Transverse colon (tissue), 4 donors: ENCODE results near the gene KRTAP9-6. TPM values are rescaled to one million over a fixed set of nuclear protein-coding genes. Genes with fewer than 3 reads are reported as not detected.

Experiments used
- DNase-seq: peaks from one replicate; pipeline ENCODE4 v3.0.0-alpha.2; 2019
- H3K27ac ChIP-seq, 4 donors: fragments of 200-600 bp; sonication (generic); 2 replicates each; pipeline ENCODE4 v1.5.1; 2016 to 2018; ENCODE audit warnings: inconsistent platforms in 4 of 4
- H3K27me3 ChIP-seq: fragments of 200-600 bp; sonication (generic); 2 replicates; pipeline ENCODE4 v1.5.1; 2017; ENCODE audit warnings: inconsistent platforms
- H3K36me3 ChIP-seq, 4 donors: fragments of 200-600 bp; sonication (generic); 2 replicates each; pipeline ENCODE4 v1.5.1; 2017 to 2019; ENCODE audit warnings: inconsistent platforms in 4 of 4
- H3K4me1 ChIP-seq, 4 donors: fragments of 200-600 bp; sonication (generic); 2 replicates each; pipeline ENCODE4 v1.5.1; 2017 to 2020; ENCODE audit warnings: inconsistent platforms in 4 of 4
- H3K4me3 ChIP-seq, 4 donors: fragments of 200-600 bp; sonication (generic); 1 replicate in 1 of 4; 2 replicates in 3 of 4; pipeline versions ENCODE4 v1.5.1 to v1.6.1; 2017 to 2019; ENCODE audit warnings: inconsistent platforms in 4 of 4
- H3K9me3 ChIP-seq, 2 donors: fragments of 200-600 bp; sonication (generic); 2 replicates each; pipeline ENCODE4 v1.5.1; 2017 to 2019; ENCODE audit warnings: inconsistent platforms in 2 of 2
- CTCF ChIP-seq, 5 experiments: fragments of 200-600 bp in 3 of 5; fragments of 450-650 bp in 2 of 5; sonication (generic) in 3 of 5; IDR thresholded peaks; 1 replicate in 2 of 5; 2 replicates in 3 of 5; pipeline ENCODE4 v1.5.1; 2016 to 2017; ENCODE audit warnings: antibody characterized with exemption in 5 of 5, inconsistent platforms in 3 of 5, mild to moderate bottlenecking in 2 of 5, moderate library complexity in 1 of 5
- EP300 ChIP-seq: sonication (generic); formaldehyde crosslinking; IDR thresholded peaks from one replicate; pipeline ENCODE4 v1.6.1; 2017; ENCODE audit warnings: antibody characterized with exemption, low read depth
- POLR2A ChIP-seq: fragments of 450-650 bp; IDR thresholded peaks from one replicate; pipeline ENCODE4 v1.6.1; 2016; ENCODE audit warnings: antibody characterized with exemption, mild to moderate bottlenecking, moderate library complexity
- POLR2AphosphoS5 ChIP-seq, 3 donors: sonication (generic); formaldehyde crosslinking; IDR thresholded peaks; one replicate each; pipeline ENCODE4 v1.6.1; 2016; ENCODE audit warnings: antibody characterized with exemption in 3 of 3
- WGBS, 2 donors: methylation state at CpG; one replicate each; pipeline ENCODE4 v1.1.5; 2018; ENCODE audit warnings: low coverage in 1 of 2; 5-methylcytosine and 5-hydroxymethylcytosine counted together
- in situ Hi-C, 4 donors: fragments of 200-750 bp; cut with MboI; loops; one replicate each; pipeline versions ENCODE4 v1.15.0 to v1.15.1; 2017; ENCODE audit warnings: low sequenced_read_pairs in 3 of 4, low pct_ligation_motif_present in 1 of 4, low pct_unique_long_range_greater_than_20kb in 1 of 4
- intact Hi-C: fragments of 100-400 bp; cut with DNase I; formaldehyde crosslinking; loops from one replicate; pipeline ENCODE4 v1.15.1; 2023; ENCODE audit warnings: low total_unique reads
- small RNA-seq, 4 donors: library from RNA; depleted of rRNA; stranded (forward); fragments of <200 nt; gene quantifications; one replicate each; pipeline ENCODE3, GENCODE V24; 2016
- total RNA-seq, 4 donors: library from RNA; depleted of rRNA; stranded (reverse); fragments of >200 nt; gene quantifications; one replicate each; pipeline ENCODE4 v1.1.0, GENCODE V29; 2016

The KRTAP9-6 gene
- total RNA-seq, 4 donors from 2014 or later: not detected

- DNase-seq: no peak
- intact Hi-C loops (no loop called here), in situ Hi-C loops (no loop called here)
- H3K4me1 ChIP-seq: no peaks in the 10 kb centered on the region
- 77% methylated on average over 1 of the region's 1 CpG; no CpG with 5 or more reads in 1 of the 2 donors for WGBS, 2 donors
- TF ChIP-seq POLR2AphosphoS5 (IDR thresholded peaks at IDR 0.05) (no peak), EP300 (no peak), POLR2A (no peak), CTCF (IDR thresholded peaks at IDR 0.05) (no peak)
- H3K9me3 ChIP-seq: no peaks in the 10 kb centered on the region
- no peaks in the 10 kb centered on the region for H3K36me3 ChIP-seq
- no peak overlapping the region for H3K4me3 ChIP-seq
- H3K27me3 ChIP-seq: no peaks in the 10 kb centered on the region
- H3K27ac ChIP-seq: no peak overlapping the region
Observed at GRCh38 chr17:41311111-41311510, 45.9 kb downstream of the KRTAP9-6 start.

GRCh38 chr17:41315204-41315794 lies 50.1 kb downstream of the KRTAP9-6 start, which contains the start of gene KRTAP17-1:
TSS of gene KRTAP17-1 (minus strand) at chr17:41315710. CDS start at chr17:41315650, 60 bp downstream.
- WGBS, 2 donors: 53 to 84% methylated on average over 3 to 22 of the region's 24 CpGs
- no peak for TF ChIP-seq POLR2AphosphoS5 (IDR thresholded peaks at IDR 0.05)
- TF ChIP-seq CTCF (IDR thresholded peaks at IDR 0.05): no peak
- TF ChIP-seq EP300: no peak
- no peak for TF ChIP-seq POLR2A
- DNase-seq: no peak
- no peak within 1 kb of the TSS for H3K4me3 ChIP-seq
- H3K9me3 ChIP-seq: peaks cover 4 to 7% of the 10 kb centered on the region in 2 donors
- H3K36me3 ChIP-seq: no peaks in the 10 kb centered on the region
- in situ Hi-C loops (no loop called here), intact Hi-C loops (no loop called here)
- H3K4me1 ChIP-seq: no peaks in the 10 kb centered on the region
- H3K27ac ChIP-seq: no peak within 1 kb of the TSS
- H3K27me3 ChIP-seq: no peaks in the 10 kb centered on the region

Small RNA genes within 50 kb of the gene (small RNA-seq; reads per million reads assigned to genes)
- gene KRTAP9-10P: 0 reads per million in 4 donors

Other genes starting within 250 kb of the KRTAP9-6 start
- gene KRTAP1-5, start 238.2 kb upstream of the KRTAP9-6 start, total RNA-seq: not detected
- gene KRTAP1-4, start 235.2 kb upstream of the KRTAP9-6 start, total RNA-seq: not detected
- not detected for gene KRTAP1-3, start 230.5 kb upstream of the KRTAP9-6 start, total RNA-seq
- not detected for gene KRTAP1-1, start 223.9 kb upstream of the KRTAP9-6 start, total RNA-seq
- not detected for gene KRTAP2-1, start 218.1 kb upstream of the KRTAP9-6 start, total RNA-seq
- gene KRTAP2-2, start 210.1 kb upstream of the KRTAP9-6 start, total RNA-seq: not detected
- gene KRTAP2-3, start 205.3 kb upstream of the KRTAP9-6 start, total RNA-seq: not detected
- not detected for gene KRTAP2-4, start 199.5 kb upstream of the KRTAP9-6 start, total RNA-seq
- gene KRTAP4-7, start 181.2 kb upstream of the KRTAP9-6 start, total RNA-seq: not detected
- not detected for gene KRTAP4-8, start 167.2 kb upstream of the KRTAP9-6 start, total RNA-seq
- gene KRTAP4-16, start 163.2 kb upstream of the KRTAP9-6 start, total RNA-seq: not detected
- not detected for gene KRTAP4-9, start 160.0 kb upstream of the KRTAP9-6 start, total RNA-seq
- not detected for gene KRTAP4-11, start 147.0 kb upstream of the KRTAP9-6 start, total RNA-seq
- gene KRTAP4-12, start 141.2 kb upstream of the KRTAP9-6 start, total RNA-seq: not detected
- not detected for gene KRTAP4-6, start 124.8 kb upstream of the KRTAP9-6 start, total RNA-seq
- not detected for gene KRTAP4-5, start 115.6 kb upstream of the KRTAP9-6 start, total RNA-seq
- gene KRTAP4-4, start 104.6 kb upstream of the KRTAP9-6 start, total RNA-seq: not detected
- not detected for gene KRTAP4-3, start 97.2 kb upstream of the KRTAP9-6 start, total RNA-seq
- gene KRTAP4-2, start 87.2 kb upstream of the KRTAP9-6 start, total RNA-seq: not detected
- gene KRTAP4-1, start 80.5 kb upstream of the KRTAP9-6 start, total RNA-seq: under 1 TPM in 1 of 4 donors, not detected in 3; 0.82 TPM
- gene KRTAP9-1, start 75.5 kb upstream of the KRTAP9-6 start, total RNA-seq: not detected
- gene KRTAP9-2, start 38.7 kb upstream of the KRTAP9-6 start, total RNA-seq: not detected
- not detected for gene KRTAP9-3, start 32.9 kb upstream of the KRTAP9-6 start, total RNA-seq
- gene KRTAP9-8, start 27.4 kb upstream of the KRTAP9-6 start, total RNA-seq: not detected
- not detected for gene KRTAP9-4, start 15.7 kb upstream of the KRTAP9-6 start, total RNA-seq
- gene KRTAP9-9, start 10.0 kb upstream of the KRTAP9-6 start, total RNA-seq: not detected
- gene KRTAP9-7, start 10.3 kb downstream of the KRTAP9-6 start, total RNA-seq: not detected
- not detected for gene KRTAP29-1, start 37.5 kb downstream of the KRTAP9-6 start, total RNA-seq
- gene KRTAP16-1, start 43.9 kb downstream of the KRTAP9-6 start, total RNA-seq: not detected
- gene KRTAP17-1, start 50.3 kb downstream of the KRTAP9-6 start, total RNA-seq: not detected
- gene KRT33A, start 85.5 kb downstream of the KRTAP9-6 start, total RNA-seq: not detected
- not detected for gene KRT33B, start 104.4 kb downstream of the KRTAP9-6 start, total RNA-seq
- gene KRT34, start 116.9 kb downstream of the KRTAP9-6 start, total RNA-seq: not detected
- not detected for gene KRT31, start 132.2 kb downstream of the KRTAP9-6 start, total RNA-seq
- not detected for gene KRT37, start 159.2 kb downstream of the KRTAP9-6 start, total RNA-seq
- not detected for gene KRT38, start 175.6 kb downstream of the KRTAP9-6 start, total RNA-seq
- not detected for gene KRT32, start 202.0 kb downstream of the KRTAP9-6 start, total RNA-seq
- gene KRT35, start 215.8 kb downstream of the KRTAP9-6 start, total RNA-seq: not detected
- not detected for gene KRT36, start 224.5 kb downstream of the KRTAP9-6 start, total RNA-seq
- under 1 TPM in 1 of 4 donors, not detected in 3; 0.27 TPM for gene KRT13, start 240.2 kb downstream of the KRTAP9-6 start, total RNA-seq